HFFc6 (cell line): ENCODE measurements around the gene ACTG1. TPM values are rescaled to one million over a fixed set of nuclear protein-coding genes. Genes with fewer than 3 reads are reported as not detected.

Experiments
- DNase-seq: peaks from one replicate; pipeline ENCODE4 v3.0.0-alpha.2; 2018
- H3K27ac Mint-ChIP-seq: 2 replicates; pipeline ENCODE4 v1.8.0; 2020; ENCODE audit warnings: mild to moderate bottlenecking, mixed read lengths
- H3K27me3 Mint-ChIP-seq: 2 replicates; pipeline ENCODE4 v1.8.0; 2021; ENCODE audit warnings: mild to moderate bottlenecking, moderate library complexity, mixed read lengths; ENCODE audit not compliant: insufficient read depth
- H3K36me3 Mint-ChIP-seq: 2 replicates; pipeline ENCODE4 v1.8.0; 2021; ENCODE audit warnings: low read depth, mixed read lengths
- H3K4me1 Mint-ChIP-seq: 2 replicates; pipeline ENCODE4 v1.8.0; 2020; ENCODE audit warnings: low read depth, mixed read lengths
- H3K4me3 Mint-ChIP-seq: 2 replicates; pipeline ENCODE4 v1.8.0; 2020; ENCODE audit warnings: mild to moderate bottlenecking, moderate library complexity, mixed read lengths
- H3K9me3 Mint-ChIP-seq: 2 replicates; pipeline ENCODE4 v1.8.0; 2020; ENCODE audit warnings: mild to moderate bottlenecking, mixed read lengths
- CTCF ChIP-seq: fragments of 200-600 bp; sonication (generic); IDR thresholded peaks from 2 replicates; pipeline ENCODE4 v1.5.0; 2021; ENCODE audit warnings: antibody characterized with exemption, mild to moderate bottlenecking
- total RNA-seq, 6 experiments: library from RNA; stranded (reverse); fragmentation: NEBNext Ultra II Directional; extraction: Animal tissue kit (Norgen Biotek cat#: 25700); gene quantifications; 2 replicates in 1 of 6; 3 replicates in 5 of 6; pipeline ENCODE4 v1.2.3, GENCODE V29; 2021

The ACTG1 gene
- total RNA-seq, 6 experiments from 2014 or later: 7,891 to 11,135 (median 9,908) TPM

DNA sequence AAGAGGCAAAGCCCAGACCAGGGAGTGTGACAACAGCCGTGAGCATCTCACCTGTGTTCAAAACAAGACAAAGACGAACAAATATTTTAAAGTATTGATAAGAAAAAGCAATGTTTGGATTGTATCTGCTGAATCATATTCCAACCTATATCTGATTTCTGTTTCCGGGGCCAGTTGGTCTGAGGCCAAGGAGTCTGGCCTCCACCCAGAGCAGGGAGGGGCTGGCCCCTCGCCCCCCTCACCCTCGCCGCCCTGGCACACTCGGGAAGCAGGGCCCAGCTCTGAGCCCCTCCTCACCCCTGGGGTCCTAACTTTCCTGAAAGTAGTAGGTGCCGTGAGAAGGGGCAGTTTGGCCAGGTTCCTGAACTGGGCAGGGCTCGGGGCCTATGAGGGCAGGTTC, 48.0 kb downstream of the ACTG1 start:
- Mint-ChIP-seq H3K27me3 (peaks cover 5% of the 10 kb centered on the region), H3K4me3 (no peak overlapping the region), H3K36me3 (no peaks in the 10 kb centered on the region), H3K9me3 (no peaks in the 10 kb centered on the region), H3K4me1 (no peaks in the 10 kb centered on the region), H3K27ac (no peak overlapping the region)
- DNase-seq: no peak
- no peak for TF ChIP-seq CTCF

- TF ChIP-seq CTCF: no peak
- no peak for DNase-seq
- no peak overlapping the region for H3K27ac Mint-ChIP-seq
- H3K9me3 Mint-ChIP-seq: no peaks in the 10 kb centered on the region
- no peak overlapping the region for H3K4me3 Mint-ChIP-seq
- H3K4me1 Mint-ChIP-seq: no peaks in the 10 kb centered on the region
- no peaks in the 10 kb centered on the region for H3K36me3 Mint-ChIP-seq
- H3K27me3 Mint-ChIP-seq: peaks cover 5% of the 10 kb centered on the region
These were observed 49.1 kb downstream of the ACTG1 start for GRCh38 chr17:81463506-81463905.

DNA sequence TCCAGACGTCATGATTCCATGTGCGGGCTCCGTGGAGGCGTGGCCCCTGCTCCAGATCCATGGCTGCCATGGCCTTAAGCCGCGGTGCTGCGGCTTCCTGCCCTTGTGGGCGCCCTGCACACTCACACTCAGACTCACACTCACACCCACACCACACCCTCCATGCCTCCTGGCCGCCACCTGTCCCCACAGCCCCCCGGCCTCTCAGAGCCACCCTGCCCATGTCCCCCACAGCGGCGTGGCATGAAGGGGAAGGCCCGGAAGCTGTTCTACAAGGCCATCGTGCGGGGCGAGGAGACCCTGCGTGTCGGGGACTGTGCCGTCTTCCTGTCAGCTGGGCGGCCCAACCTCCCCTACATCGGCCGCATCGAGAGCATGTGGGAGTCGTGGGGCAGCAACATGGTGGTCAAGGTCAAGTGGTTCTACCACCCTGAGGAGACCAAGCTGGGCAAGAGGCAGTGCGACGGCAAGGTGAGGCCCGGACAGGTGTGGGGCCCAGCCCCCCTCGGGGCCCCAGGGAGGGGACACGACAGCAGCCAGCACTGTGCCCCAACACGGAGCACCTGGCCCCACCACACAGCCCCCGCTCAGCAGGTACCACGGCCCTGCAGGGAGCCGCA, 50.0 kb downstream of the ACTG1 start:
- Mint-ChIP-seq H3K27me3 (peaks cover 5% of the 10 kb centered on the region), H3K27ac (no peak overlapping the region), H3K9me3 (no peaks in the 10 kb centered on the region), H3K36me3 (no peaks in the 10 kb centered on the region), H3K4me1 (no peaks in the 10 kb centered on the region), H3K4me3 (no peak overlapping the region)
- no peak for TF ChIP-seq CTCF
- DNase-seq: no peak

DNA sequence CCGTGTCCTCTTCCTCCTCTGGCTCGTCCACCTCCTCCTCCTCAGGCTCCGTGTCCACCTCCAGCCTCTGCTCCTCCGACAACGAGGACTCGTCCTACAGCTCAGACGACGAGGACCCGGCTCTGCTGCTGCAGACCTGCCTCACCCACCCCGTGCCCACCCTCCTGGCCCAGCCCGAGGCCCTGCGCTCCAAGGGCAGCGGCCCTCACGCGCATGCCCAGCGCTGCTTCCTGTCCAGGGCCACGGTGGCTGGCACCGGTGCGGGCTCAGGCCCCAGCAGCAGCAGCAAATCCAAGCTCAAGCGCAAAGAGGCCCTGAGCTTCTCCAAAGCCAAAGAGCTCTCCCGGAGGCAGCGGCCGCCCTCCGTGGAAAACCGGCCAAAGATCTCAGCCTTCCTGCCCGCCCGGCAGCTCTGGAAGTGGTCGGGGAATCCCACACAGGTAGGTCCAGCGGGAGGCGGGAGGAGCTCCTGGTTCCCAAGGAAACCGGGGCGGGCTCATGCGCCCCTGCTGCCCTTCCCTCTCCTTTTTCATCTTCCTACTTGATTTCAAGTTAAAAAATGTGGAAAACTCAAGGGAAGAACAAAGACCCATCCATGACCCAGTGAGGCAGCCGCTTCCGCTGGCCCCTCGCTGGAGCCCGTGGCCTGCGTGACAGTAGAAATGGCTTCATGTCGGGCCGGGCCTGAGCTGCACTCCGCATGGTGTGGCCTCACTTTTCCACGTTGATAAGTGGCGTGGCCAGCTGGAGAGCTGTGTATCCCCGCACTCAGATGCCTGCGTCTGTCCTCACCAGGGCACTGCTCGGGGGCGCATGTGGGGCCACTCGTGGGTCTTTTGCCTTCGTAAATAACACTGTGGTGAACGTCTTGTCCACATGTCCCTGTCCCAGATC, 50.7 kb downstream of the ACTG1 start:
- H3K4me3 Mint-ChIP-seq: no peak overlapping the region
- no peak overlapping the region for H3K27ac Mint-ChIP-seq
- H3K9me3 Mint-ChIP-seq: no peaks in the 10 kb centered on the region
- no peaks in the 10 kb centered on the region for H3K4me1 Mint-ChIP-seq
- H3K27me3 Mint-ChIP-seq: peaks cover 5% of the 10 kb centered on the region
- H3K36me3 Mint-ChIP-seq: no peaks in the 10 kb centered on the region
- no peak for TF ChIP-seq CTCF
- DNase-seq: no peak

DNA sequence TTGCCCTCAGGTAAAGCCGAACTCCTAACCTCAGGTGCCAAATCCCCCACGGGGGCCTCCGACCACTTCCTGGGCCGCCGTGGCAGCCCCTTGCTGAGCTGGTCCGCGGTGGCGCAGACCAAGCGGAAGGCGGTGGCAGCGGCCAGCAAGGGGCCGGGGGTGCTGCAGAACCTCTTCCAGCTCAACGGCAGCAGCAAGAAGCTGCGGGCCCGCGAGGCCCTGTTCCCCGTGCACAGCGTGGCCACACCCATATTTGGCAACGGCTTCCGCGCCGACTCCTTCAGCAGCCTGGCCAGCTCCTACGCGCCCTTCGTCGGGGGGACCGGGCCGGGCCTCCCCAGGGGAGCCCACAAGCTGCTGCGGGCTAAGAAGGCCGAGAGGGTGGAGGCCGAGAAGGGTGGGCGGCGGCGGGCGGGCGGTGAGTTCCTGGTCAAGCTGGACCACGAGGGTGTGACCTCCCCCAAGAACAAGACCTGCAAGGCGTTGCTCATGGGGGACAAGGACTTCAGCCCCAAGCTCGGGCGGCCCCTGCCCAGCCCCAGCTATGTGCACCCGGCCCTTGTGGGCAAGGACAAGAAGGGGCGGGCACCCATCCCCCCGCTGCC, 51.6 kb downstream of the ACTG1 start:
- H3K27ac Mint-ChIP-seq: no peak overlapping the region
- H3K27me3 Mint-ChIP-seq: no peaks in the 10 kb centered on the region
- no peak overlapping the region for H3K4me3 Mint-ChIP-seq
- TF ChIP-seq CTCF: no peak
- no peaks in the 10 kb centered on the region for H3K9me3 Mint-ChIP-seq
- no peaks in the 10 kb centered on the region for H3K36me3 Mint-ChIP-seq
- no peak for DNase-seq
- H3K4me1 Mint-ChIP-seq: no peaks in the 10 kb centered on the region

Other genes starting within 250 kb of the ACTG1 start
- gene SLC38A10, start 217.5 kb downstream of the ACTG1 start, total RNA-seq: 10 to 100 TPM; 71.2 to 88.3 (median 72.2) TPM
- gene BAHCC1, start 117.3 kb downstream of the ACTG1 start, total RNA-seq: 1 to 10 TPM; 7.3 to 9.7 (median 8.3) TPM
- 1 to 10 TPM in 3 of 6 experiments, under 1 TPM in 3; 0.71 to 1.4 (median 0.99) TPM for gene FSCN2, start 15.6 kb upstream of the ACTG1 start, total RNA-seq
- 10 to 100 TPM; 21.9 to 27.7 (median 23.9) TPM for gene FAAP100, start 39.6 kb upstream of the ACTG1 start, total RNA-seq
- 100 to 1,000 TPM; 121 to 140 (median 133) TPM for gene NPLOC4, start 124.3 kb upstream of the ACTG1 start, total RNA-seq
- 10 to 100 TPM; 14.3 to 19.6 (median 17.2) TPM for gene TSPAN10, start 124.4 kb upstream of the ACTG1 start, total RNA-seq
- under 1 TPM in 5 of 6 experiments, not detected in 1; 0.37 to 0.76 (median 0.57) TPM for gene PDE6G, start 143.7 kb upstream of the ACTG1 start, total RNA-seq
- gene OXLD1, start 153.8 kb upstream of the ACTG1 start, total RNA-seq: 10 to 100 TPM; 20.9 to 33.4 (median 30.9) TPM
- 10 to 100 TPM; 22.8 to 28.8 (median 25.2) TPM for gene CCDC137, start 153.9 kb upstream of the ACTG1 start, total RNA-seq
- 10 to 100 TPM; 39.4 to 50.5 (median 46.7) TPM for gene ARL16, start 171.0 kb upstream of the ACTG1 start, total RNA-seq
- 100 to 1,000 TPM; 106 to 127 (median 116) TPM for gene HGS, start 171.2 kb upstream of the ACTG1 start, total RNA-seq
- gene MRPL12, start 190.6 kb upstream of the ACTG1 start, total RNA-seq: 100 to 1,000 TPM; 105 to 124 (median 113) TPM
- gene SLC25A10, start 199.5 kb upstream of the ACTG1 start, total RNA-seq: 10 to 100 TPM; 13.2 to 21.9 (median 17.1) TPM